Activated CD4-positive, alpha-beta T cell treated with anti-CD3 and anti-CD28 coated beads, Interleukin-2, amount 50 U/mL, for 4 hours (primary cell): ENCODE measurements around the gene ELAVL1.

ENCODE experiments used
- DNase-seq, 2 experiments: peaks; one replicate each; pipeline ENCODE4 v3.0.0-alpha.2; 2020

Gene ELAVL1

GRCh38 chr19:7983995-7984837, 21.2 kb downstream of the ELAVL1 start:
- DNase-seq: no peak

GRCh38 chr19:7983286-7983950, 22.0 kb downstream of the ELAVL1 start:
- no peak for DNase-seq

- DNase-seq: no peak
Observed at GRCh38 chr19:7982651-7983099, 22.8 kb downstream of the ELAVL1 start.

GRCh38 chr19:7982103-7982502, 23.3 kb downstream of the ELAVL1 start:
- DNase-seq: no peak

GRCh38 chr19:7981661-7982060, 23.8 kb downstream of the ELAVL1 start:
- DNase-seq: no peak

GRCh38 chr19:7981199-7981598, 24.2 kb downstream of the ELAVL1 start:
- DNase-seq: no peak

GRCh38 chr19:7980635-7981121, 24.8 kb downstream of the ELAVL1 start:
- DNase-seq: no peak

GRCh38 chr19:7980168-7980567, 25.3 kb downstream of the ELAVL1 start:
- no peak for DNase-seq

- no peak for DNase-seq
Observed at GRCh38 chr19:7979559-7979958, 25.9 kb downstream of the ELAVL1 start.

- DNase-seq: no peak
Observed at GRCh38 chr19:7979011-7979410, 26.4 kb downstream of the ELAVL1 start.

GRCh38 chr19:7978179-7978825, 27.1 kb downstream of the ELAVL1 start:
- no peak for DNase-seq

- no peak for DNase-seq
Observed at GRCh38 chr19:7977723-7978040, 27.8 kb downstream of the ELAVL1 start.

GRCh38 chr19:7977021-7977722, 28.3 kb downstream of the ELAVL1 start:
- DNase-seq: no peak

GRCh38 chr19:7976461-7976860, 29.0 kb downstream of the ELAVL1 start:
- no peak for DNase-seq

- DNase-seq: no peak
Observed at GRCh38 chr19:7975037-7975436, 30.4 kb downstream of the ELAVL1 start.

- no peak for DNase-seq
Observed at GRCh38 chr19:7973883-7974282, 31.6 kb downstream of the ELAVL1 start.

GRCh38 chr19:7971553-7972520, 33.6 kb downstream of the ELAVL1 start:
- no peak for DNase-seq

GRCh38 chr19:7970716-7971448, 34.6 kb downstream of the ELAVL1 start:
- no peak for DNase-seq

- no peak for DNase-seq
Observed at GRCh38 chr19:7969555-7969939, 35.9 kb downstream of the ELAVL1 start.

- no peak for DNase-seq
Observed at GRCh38 chr19:7968796-7969554, 36.5 kb downstream of the ELAVL1 start.
